Hair follicle dermal papilla cell (primary cell): Measurements from ENCODE around the gene PSMA4. TPM values are rescaled to one million over a fixed set of nuclear protein-coding genes. Genes with fewer than 3 reads are reported as not detected.

Experiments used
- small RNA-seq: library from RNA; depleted of rRNA; stranded (forward); fragments of <200 nt; gene quantifications from one replicate; pipeline ENCODE3, GENCODE V24; 2012
- total RNA-seq: library from RNA; depleted of rRNA; stranded (reverse); fragments of >200 nt; gene quantifications from 2 replicates; pipeline ENCODE4 v1.2.3, GENCODE V29; 2012

The PSMA4 gene
- total RNA-seq, result 135 and 159 TPM in 2 replicates

DNA sequence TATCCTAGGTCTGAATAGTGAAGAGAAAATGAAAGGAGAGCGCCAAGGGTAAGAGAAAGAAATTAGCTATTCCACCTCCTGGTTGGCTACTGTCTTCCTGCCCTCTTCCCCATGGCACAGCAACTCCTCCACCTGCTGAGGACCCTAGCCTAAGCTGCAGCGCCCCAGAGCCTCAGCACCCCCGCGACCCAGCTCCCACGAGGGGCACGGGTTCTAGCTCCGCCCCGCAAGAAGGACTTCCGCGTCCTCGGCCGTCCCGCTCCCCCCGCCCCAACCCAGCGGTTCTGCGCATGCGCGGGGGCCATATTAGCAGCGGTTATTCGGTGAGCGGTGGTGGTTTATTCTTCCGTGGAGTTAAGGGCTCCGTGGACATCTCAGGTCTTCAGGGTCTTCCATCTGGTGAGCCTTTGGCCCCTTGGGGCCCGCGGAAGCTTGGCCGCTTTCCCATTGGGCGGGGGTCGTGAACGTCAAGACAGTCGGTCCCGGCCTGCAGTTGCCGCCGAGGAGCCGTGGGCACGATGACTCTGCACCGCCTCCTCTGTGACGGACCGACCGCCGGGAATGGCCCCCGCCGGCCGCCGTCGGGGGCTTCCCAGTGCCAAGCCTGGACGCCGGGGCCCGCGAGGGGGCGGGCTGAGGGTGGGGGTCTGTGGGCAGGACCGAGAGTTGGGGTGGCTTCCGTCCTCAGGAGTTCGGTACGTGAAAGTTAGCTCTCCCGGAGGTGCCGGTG lies at the start of gene PSMA4:
Gene PSMA4, plus strand, starts transcription at position 304 of the 730 bp plus-strand sequence. CDS start 1,484 bp downstream, outside the sequence.

DNA sequence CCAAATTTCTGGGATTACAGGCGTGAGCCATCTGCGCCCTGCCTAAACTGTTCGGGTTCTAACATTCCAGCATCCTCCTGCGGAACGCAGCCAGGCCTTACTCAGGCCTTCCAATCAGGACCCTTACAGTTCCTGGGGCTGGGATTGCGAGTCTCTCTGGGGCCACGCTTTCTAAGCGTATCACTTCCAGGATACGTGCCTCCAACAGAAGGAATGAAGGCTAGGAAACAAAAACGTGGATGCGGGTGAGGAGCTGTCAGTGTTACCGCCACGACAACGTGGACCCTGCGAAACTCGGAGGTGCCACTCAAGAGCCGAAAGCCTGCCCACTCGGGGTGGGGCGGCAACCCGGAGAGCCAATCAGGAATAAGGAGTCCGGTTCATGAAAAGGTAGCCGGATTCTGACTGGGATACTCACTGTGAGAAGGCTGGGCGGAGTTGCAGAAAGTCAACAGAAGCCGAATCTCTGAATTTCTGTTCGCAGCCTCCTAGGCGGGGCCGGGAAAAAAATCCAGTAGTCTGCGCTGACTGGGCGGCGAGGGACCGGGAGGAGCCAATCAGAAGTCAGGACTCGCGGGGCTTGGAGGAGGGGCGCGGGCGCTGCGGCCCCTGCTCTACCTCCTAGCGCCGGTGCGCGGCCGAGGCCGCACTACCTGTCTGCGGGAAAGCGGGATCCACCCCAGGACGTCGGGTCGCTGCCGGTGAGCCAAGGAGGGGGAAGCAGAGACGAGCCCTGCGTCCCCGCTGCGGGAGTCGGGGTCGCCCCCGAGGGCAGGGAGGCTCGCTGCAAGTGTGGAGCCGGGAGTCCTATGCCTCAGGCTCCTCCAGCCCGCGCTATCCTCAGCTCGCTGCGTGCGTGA lies 33.0 kb upstream of the PSMA4 start, which contains the start of gene HYKK:
Gene HYKK, plus strand, starts transcription at position 607 of the 860 bp plus-strand sequence. CDS start 5,512 bp downstream, outside the sequence.

DNA sequence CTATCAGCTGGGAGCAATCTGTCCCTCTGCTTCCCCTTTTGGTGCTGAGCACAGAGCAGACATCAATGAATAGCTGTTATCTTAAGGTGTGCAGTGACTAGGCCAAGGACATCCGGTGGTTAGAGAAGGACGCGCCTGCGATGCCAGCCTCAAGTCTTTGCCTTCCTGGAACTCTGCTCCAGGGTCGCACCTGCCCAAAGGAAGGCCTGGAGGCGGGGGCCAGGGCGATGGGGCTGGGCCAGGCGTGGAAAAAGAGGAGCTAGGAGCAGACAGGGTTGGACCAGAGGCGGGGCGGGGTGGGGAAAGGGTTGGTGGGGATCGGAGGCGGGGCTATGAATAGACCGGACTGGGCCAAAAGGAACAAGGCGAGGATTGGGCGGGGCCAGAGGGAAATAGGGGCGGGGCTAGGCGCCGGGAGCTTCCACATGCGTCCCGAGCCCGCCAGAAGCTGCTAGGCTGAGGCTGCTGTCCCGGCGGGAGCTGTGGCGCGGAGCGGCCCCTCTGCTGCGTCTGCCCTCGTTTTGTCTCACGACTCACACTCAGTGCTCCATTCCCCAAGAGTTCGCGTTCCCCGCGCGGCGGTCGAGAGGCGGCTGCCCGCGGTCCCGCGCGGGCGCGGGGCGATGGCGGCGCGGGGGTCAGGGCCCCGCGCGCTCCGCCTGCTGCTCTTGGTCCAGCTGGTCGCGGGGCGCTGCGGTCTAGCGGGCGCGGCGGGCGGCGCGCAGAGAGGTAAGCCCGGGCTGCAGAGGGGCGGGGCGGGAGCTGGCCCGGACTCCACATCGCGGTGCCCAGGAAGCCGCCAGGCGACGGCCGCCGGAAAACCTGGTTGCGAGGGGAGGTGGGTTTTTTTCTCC lies 25.1 kb downstream of the PSMA4 start, which contains the start of gene CHRNA5:
Gene CHRNA5, plus strand, starts transcription at position 424 of the 854 bp plus-strand sequence. Its CDS starts 200 bp downstream, at position 624.

Small RNA genes lying within 50 kb of the gene (small RNA-seq; reads per million reads assigned to genes)
- gene AC067863.2, result not detected

Other genes with a start within 250 kb of the PSMA4 start
- 36.7 and 39.8 TPM in 2 replicates for gene SKIC8, start 240.8 kb upstream of the PSMA4 start, total RNA-seq
- 0.32 and 0.49 TPM in 2 replicates for gene CRABP1, start 200.1 kb upstream of the PSMA4 start, total RNA-seq
- 25.6 and 32.9 TPM in 2 replicates for gene IREB2, start 102.2 kb upstream of the PSMA4 start, total RNA-seq
- gene HYKK, start 32.9 kb upstream of the PSMA4 start, total RNA-seq, result 1.9 and 3.1 TPM in 2 replicates
- gene CHRNA5, start 25.1 kb downstream of the PSMA4 start, total RNA-seq, result 0.36 and 1.3 TPM in 2 replicates
- gene CHRNA3, start 80.6 kb downstream of the PSMA4 start, total RNA-seq, result not detected in 2 replicates
- gene CHRNB4, start 100.8 kb downstream of the PSMA4 start, total RNA-seq, result not detected in 2 replicates